IPS DF 6.9 (cell line): Measurements from ENCODE around the gene WASF2.

Source experiments
- DNase-seq: peaks from one replicate; pipeline ENCODE4 v3.0.0-alpha.2; 2013; ENCODE audit warnings: low read depth, low spot score
- H3K27ac ChIP-seq: one replicate; pipeline ENCODE4 v1.5.1; 2013; ENCODE audit warnings: low read length, control low read depth
- H3K27me3 ChIP-seq: 2 replicates; pipeline ENCODE4 v1.6.1; 2013; ENCODE audit warnings: mild to moderate bottlenecking, low read length; ENCODE audit not compliant: control insufficient read depth, insufficient read depth
- H3K36me3 ChIP-seq: 2 replicates; pipeline ENCODE4 v1.6.1; 2013; ENCODE audit warnings: low read length; ENCODE audit not compliant: control insufficient read depth, insufficient read depth
- H3K4me1 ChIP-seq: 2 replicates; pipeline ENCODE4 v1.6.1; 2013; ENCODE audit warnings: low read length; ENCODE audit not compliant: control insufficient read depth, insufficient read depth
- H3K4me3 ChIP-seq: 2 replicates; pipeline ENCODE4 v1.5.1; 2013; ENCODE audit warnings: mild to moderate bottlenecking, low read length
- H3K9me3 ChIP-seq: 2 replicates; pipeline ENCODE4 v1.6.1; 2013; ENCODE audit warnings: low read length, inconsistent platforms; ENCODE audit not compliant: control insufficient read depth, insufficient read depth
- WGBS: extraction: QIAGEN DNeasy Blood & Tissue Kit; methylation state at CpG from one replicate; pipeline ENCODE4 v1.1.7; 2013; ENCODE audit warnings: mixed read lengths, missing lambda C conversion rate; ENCODE audit not compliant: insufficient read length, insufficient coverage; 5-methylcytosine and 5-hydroxymethylcytosine counted together

WASF2 gene

GRCh38 chr1:27491748-27492700 lies 2.1 kb upstream of the WASF2 start:
- WGBS, result no CpG with 5 or more reads among the region's 9 CpGs
- DNase-seq, result no peak
- H3K4me1 ChIP-seq, result no peaks in the 10 kb centered on the region
- no peaks in the 10 kb centered on the region for H3K36me3 ChIP-seq
- no peak overlapping the region for H3K4me3 ChIP-seq
- H3K27ac ChIP-seq, result no peak overlapping the region
- H3K9me3 ChIP-seq, result no peaks in the 10 kb centered on the region
- H3K27me3 ChIP-seq, result no peaks in the 10 kb centered on the region

GRCh38 chr1:27489501-27489972 lies 430 bp downstream of the WASF2 start:
- Histone ChIP-seq H3K4me3 (peak overlapping the region; percentile 96), H3K9me3 (no peaks in the 10 kb centered on the region), H3K27me3 (no peaks in the 10 kb centered on the region), H3K36me3 (no peaks in the 10 kb centered on the region), H3K27ac (no peak overlapping the region), H3K4me1 (no peaks in the 10 kb centered on the region)
- no CpG with 5 or more reads among the region's 26 CpGs for WGBS
- no peak for DNase-seq

- WGBS, result no CpG with 5 or more reads among the region's 6 CpGs
- Histone ChIP-seq H3K4me3 (no peak overlapping the region), H3K9me3 (no peaks in the 10 kb centered on the region), H3K27ac (no peak overlapping the region), H3K36me3 (no peaks in the 10 kb centered on the region), H3K4me1 (no peaks in the 10 kb centered on the region), H3K27me3 (no peaks in the 10 kb centered on the region)
- no peak for DNase-seq
Observed at GRCh38 chr1:27487966-27488884, 1.7 kb downstream of the WASF2 start.

GRCh38 chr1:27485363-27485762 lies 4.6 kb downstream of the WASF2 start:
- H3K4me1 ChIP-seq, result no peaks in the 10 kb centered on the region
- no peaks in the 10 kb centered on the region for H3K27me3 ChIP-seq
- no peak for DNase-seq
- H3K4me3 ChIP-seq, result no peak overlapping the region
- no CpG with 5 or more reads among the region's 1 CpG for WGBS
- no peaks in the 10 kb centered on the region for H3K36me3 ChIP-seq
- no peak overlapping the region for H3K27ac ChIP-seq
- no peaks in the 10 kb centered on the region for H3K9me3 ChIP-seq

- WGBS, result no CpG with 5 or more reads among the region's 2 CpGs
- Histone ChIP-seq H3K4me3 (no peak overlapping the region), H3K27ac (no peak overlapping the region), H3K36me3 (no peaks in the 10 kb centered on the region), H3K27me3 (no peaks in the 10 kb centered on the region), H3K4me1 (no peaks in the 10 kb centered on the region), H3K9me3 (no peaks in the 10 kb centered on the region)
- no peak for DNase-seq
Observed at GRCh38 chr1:27483659-27484058, 6.3 kb downstream of the WASF2 start.

GRCh38 chr1:27481994-27482620 lies 7.9 kb downstream of the WASF2 start:
- Histone ChIP-seq H3K4me3 (no peak overlapping the region), H3K27ac (no peak overlapping the region)

GRCh38 chr1:27478098-27478497 lies 11.9 kb downstream of the WASF2 start:
- Histone ChIP-seq H3K27ac (no peak overlapping the region), H3K9me3 (no peaks in the 10 kb centered on the region), H3K27me3 (no peaks in the 10 kb centered on the region), H3K36me3 (no peaks in the 10 kb centered on the region), H3K4me3 (no peak overlapping the region), H3K4me1 (no peaks in the 10 kb centered on the region)
- no peak for DNase-seq
- WGBS, result no CpG with 5 or more reads among the region's 4 CpGs

More at GRCh38 chr1:27481994-27482620, 7.9 kb downstream of the WASF2 start:
- DNase-seq, result no peak
- no peaks in the 10 kb centered on the region for H3K27me3 ChIP-seq
- no peaks in the 10 kb centered on the region for H3K9me3 ChIP-seq
- H3K36me3 ChIP-seq, result no peaks in the 10 kb centered on the region
- H3K4me1 ChIP-seq, result no peaks in the 10 kb centered on the region
- no CpG with 5 or more reads among the region's 2 CpGs for WGBS

- WGBS, result no CpG with 5 or more reads among the region's 2 CpGs
- H3K36me3 ChIP-seq, result no peaks in the 10 kb centered on the region
- no peaks in the 10 kb centered on the region for H3K9me3 ChIP-seq
- H3K27ac ChIP-seq, result no peak overlapping the region
- H3K4me3 ChIP-seq, result no peak overlapping the region
- H3K27me3 ChIP-seq, result no peaks in the 10 kb centered on the region
- no peaks in the 10 kb centered on the region for H3K4me1 ChIP-seq
- DNase-seq, result no peak
Observed at GRCh38 chr1:27476237-27476636, 13.7 kb downstream of the WASF2 start.

GRCh38 chr1:27475720-27476119 lies 14.2 kb downstream of the WASF2 start:
- H3K9me3 ChIP-seq, result no peaks in the 10 kb centered on the region
- no peaks in the 10 kb centered on the region for H3K36me3 ChIP-seq
- no peak overlapping the region for H3K4me3 ChIP-seq
- H3K4me1 ChIP-seq, result no peaks in the 10 kb centered on the region
- no CpG with 5 or more reads among the region's 4 CpGs for WGBS
- H3K27ac ChIP-seq, result no peak overlapping the region
- DNase-seq, result no peak
- no peaks in the 10 kb centered on the region for H3K27me3 ChIP-seq

- Histone ChIP-seq H3K27me3 (no peaks in the 10 kb centered on the region), H3K9me3 (no peaks in the 10 kb centered on the region), H3K27ac (no peak overlapping the region), H3K36me3 (no peaks in the 10 kb centered on the region), H3K4me1 (no peaks in the 10 kb centered on the region), H3K4me3 (no peak overlapping the region)
- WGBS, result no CpG with 5 or more reads among the region's 7 CpGs
- no peak for DNase-seq
Observed at GRCh38 chr1:27473755-27474154, 16.2 kb downstream of the WASF2 start.
